ENCODE measurements around the gene SERTM2.
"Not testable (repeated sequence)": the region's sequence is repeated elsewhere in the genome, so short reads cannot be mapped to it uniquely, and the experiment has no call there.

The SERTM2 gene

GRCh38 chrX:111511477-111511876 is at the start of gene SERTM2:
Gene SERTM2, plus strand, starts transcription at chrX:111511645. Its CDS starts 7,213 bp downstream, at chrX:111518858.
- FAIRE-seq: no peak

DNA sequence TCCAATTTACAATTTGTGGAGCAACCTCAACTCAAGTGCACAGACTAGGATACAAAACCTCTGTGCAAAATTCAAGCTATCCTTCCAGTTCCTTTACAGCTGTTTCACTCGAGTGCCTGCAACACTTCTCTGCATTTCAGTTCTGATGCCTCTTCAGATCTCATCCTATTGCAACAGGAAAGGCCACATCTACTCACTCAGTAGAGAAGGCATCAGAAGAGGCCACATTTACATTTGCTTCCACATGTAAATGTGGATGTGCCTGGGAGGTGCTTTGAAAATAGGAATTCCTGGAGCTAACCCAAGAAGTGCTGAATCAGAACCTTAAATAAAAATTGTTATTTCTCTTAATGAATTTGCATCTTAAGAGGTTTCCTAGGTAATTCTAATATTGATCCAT is 45.8 kb upstream of the SERTM2 start:
- no peak for FAIRE-seq

DNA sequence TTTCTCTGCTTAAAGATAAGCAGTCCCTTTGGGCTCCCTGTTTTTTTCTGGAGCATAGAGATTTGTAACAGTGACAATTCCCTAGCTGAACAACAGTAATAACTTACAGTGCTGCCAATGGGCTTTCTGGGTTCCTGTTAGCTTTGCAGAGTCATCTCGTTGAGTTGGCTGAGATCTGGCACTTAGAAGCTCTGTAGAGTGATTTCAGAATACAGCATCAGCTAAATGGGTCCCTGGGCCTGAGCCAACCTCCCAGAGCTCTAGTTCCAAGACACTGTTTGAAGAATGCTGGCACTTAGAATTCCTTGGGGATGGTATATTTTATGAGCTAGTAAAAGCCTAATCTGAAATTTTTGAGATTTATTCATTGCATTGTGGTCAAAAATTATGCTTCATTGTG is 43.5 kb upstream of the SERTM2 start:
- FAIRE-seq: no peak

DNA sequence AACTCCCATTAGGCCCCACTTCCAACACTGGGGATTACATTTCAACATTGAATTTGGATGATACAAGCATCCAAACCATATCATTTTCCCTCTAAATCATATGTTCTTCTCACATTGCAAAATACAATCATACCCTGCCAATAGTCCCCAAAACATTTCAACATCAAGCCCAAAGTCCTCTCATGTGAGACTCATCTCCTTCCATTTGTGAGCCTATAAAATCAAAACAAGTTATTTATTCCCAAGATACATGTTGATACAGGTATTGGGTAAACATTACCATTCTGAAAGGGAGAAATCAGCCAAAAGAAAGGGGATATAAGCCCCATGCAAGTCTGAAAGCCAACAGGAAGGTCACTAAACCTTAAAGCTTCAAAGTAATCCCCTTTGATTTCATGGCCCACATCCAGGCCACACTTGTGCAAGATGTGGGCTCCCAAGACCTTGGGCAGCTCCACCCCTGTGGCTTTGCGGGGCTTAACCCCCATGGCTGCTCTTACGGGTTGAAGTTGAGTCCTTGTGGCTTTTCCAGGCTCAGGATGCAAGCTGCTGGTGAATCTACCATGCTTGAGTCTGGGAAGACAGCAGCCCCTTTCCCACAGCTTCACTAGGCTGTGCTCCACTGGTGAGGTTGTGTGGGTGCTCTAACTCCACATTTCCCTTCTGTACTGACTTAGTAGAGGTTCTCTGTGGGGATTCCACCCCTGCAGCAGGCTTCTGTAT is 40.6 kb upstream of the SERTM2 start:
- FAIRE-seq: no peak

- FAIRE-seq: no peak
Measured at GRCh38 chrX:111481896-111482295, 29.5 kb upstream of the SERTM2 start.

- no peak for FAIRE-seq
Measured at GRCh38 chrX:111483135-111483534, 28.3 kb upstream of the SERTM2 start.

- no peak for FAIRE-seq
Measured at GRCh38 chrX:111483881-111484280, 27.6 kb upstream of the SERTM2 start.

DNA sequence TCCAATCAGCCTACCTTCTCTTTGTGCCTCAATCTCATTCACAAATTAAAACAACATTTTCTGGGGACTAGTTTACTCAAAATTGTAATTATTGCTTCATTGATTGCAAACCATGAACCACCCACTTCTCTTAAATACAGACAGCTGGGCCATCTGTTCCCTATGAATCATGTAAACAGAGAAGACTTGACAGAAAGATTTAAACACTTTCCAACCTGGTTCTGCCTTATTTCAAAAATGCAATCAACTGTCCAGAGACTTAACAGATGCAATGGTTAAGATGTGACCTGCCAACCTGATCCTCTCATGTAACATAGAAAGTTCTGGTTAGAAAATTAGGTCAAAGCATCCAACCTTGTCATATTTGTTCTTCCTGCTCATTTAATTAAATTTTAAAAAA is 20.8 kb upstream of the SERTM2 start:
- no peak for FAIRE-seq

GRCh38 chrX:111492085-111492484 is 19.4 kb upstream of the SERTM2 start:
- FAIRE-seq: no peak

DNA sequence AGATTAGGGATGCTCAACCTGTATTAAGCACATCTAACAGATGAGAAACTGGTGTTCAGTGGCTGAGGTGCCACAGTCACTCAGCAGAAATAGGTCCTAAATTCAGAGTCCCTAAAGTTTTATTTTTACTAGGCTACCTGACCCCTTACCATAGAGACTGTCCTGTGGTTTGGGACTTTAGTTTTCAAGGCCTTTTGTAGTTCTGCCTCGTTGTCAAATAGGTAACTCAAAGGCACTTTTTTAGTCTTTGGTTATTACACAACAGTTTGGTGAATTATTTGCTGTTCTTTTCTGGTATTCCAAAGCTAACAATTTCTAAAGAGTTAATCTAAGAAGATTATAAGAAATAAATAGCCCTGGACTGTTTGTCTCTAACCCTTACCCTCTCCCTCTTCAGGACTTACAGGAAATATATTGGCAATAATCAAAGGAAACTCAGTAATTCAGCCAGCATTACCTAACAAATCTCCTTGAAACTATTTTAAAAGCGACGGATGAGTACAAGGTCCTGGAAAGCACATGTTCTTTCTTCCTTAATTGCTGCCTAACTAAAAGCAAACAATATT is 12.8 kb upstream of the SERTM2 start:
- FAIRE-seq: no peak

DNA sequence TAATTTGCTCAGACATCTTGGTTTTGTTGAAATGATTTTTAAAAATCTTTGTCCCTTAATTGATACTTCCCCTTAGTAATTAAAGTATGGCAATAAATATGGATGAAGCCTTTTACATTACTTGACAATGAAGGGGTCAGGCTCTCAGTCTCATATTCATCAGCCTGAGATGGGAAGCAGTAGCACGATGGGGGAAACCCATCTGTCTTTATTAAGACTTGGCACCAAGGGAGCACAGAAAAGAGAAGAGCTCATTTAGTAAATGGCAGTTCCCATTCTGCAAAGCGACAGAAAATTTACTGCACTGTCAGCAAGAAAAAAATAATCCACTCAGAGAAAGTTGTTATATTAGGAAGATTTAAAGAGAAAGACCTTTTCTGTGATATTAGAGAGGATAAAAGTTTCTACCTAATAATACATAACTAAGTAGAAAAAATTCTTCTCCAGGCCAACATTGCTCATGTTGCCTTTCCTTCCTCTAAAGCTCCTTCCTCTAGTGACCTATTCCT is 7.9 kb upstream of the SERTM2 start:
- no peak for FAIRE-seq

DNA sequence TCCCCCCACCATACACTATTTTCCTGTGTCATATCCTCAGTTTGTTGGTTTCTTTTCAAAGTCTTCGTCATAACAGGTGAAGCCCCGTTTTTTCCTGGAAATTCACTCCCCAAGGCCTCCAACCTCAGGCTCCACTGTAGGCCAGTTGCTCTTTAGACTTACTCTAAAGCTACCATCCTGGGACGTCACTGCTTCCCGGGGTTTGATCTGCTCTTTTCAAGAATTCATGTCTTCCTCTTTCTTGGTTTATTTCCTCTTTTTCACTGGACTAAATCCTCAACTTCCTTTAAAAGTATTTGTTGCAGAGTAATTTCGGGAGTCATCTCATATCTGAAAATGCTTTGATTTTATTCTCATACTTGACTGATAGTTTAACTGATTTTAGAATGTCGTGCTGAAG is 6.5 kb upstream of the SERTM2 start:
- no peak for FAIRE-seq

DNA sequence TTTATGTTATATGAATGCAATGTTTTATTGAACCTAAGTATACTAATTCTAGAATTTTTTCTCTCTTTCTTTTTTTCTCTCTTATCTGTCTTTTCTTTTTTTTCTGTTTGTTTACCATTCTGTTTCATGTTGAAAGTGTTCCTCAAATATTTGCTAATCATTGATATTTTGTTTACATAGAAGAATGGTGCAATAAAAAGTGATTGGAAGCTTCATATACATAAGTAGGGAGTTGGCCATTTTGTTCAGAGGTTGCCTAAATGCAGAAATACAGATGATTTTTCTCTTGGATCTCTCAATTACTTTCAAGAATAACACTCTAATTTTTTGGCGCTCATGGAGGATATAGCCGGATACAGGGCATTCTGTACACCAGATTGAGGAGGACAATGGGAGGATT is 5.7 kb upstream of the SERTM2 start:
- FAIRE-seq: no peak

DNA sequence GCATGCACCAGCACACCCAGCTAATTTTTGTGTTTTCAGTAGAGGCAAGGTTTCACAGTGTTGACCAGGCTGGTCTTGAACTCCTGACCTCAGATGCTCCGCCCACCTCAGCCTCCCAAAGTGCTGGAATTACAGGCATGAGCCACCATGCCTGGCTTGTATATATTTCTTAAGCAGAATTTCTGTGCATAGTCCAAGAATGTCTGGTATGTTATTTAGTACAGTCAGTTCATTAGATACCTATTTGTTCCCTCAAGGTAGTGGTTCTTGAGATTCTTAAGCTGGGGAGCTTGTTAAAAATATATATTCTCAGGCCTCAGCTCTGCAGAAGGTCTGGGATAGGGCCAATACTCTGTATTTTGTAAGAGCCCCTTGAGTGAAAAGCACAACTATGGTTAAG is 4.6 kb upstream of the SERTM2 start:
- no peak for FAIRE-seq

- no peak for FAIRE-seq
Measured at GRCh38 chrX:111507933-111508332, 3.5 kb upstream of the SERTM2 start.

DNA sequence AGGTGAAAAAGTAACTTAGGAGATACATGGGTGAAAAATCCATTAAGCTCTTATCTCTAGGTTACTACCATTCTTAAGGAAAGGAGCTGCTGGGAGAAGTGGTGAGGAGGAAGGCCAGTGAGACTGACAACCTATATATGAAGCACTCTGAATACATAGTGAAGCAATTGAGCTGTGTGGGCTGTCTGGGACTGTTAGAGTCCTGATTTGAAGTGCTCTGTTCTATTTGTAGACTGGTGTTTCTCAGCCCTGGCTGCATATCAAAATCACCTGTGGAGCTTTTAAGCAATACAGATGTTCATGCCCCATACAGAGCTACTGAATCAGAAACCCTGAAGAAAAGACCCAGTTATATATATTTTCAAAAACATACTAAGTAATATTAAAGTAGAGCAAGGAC is 3.9 kb downstream of the SERTM2 start:
- no peak for FAIRE-seq

DNA sequence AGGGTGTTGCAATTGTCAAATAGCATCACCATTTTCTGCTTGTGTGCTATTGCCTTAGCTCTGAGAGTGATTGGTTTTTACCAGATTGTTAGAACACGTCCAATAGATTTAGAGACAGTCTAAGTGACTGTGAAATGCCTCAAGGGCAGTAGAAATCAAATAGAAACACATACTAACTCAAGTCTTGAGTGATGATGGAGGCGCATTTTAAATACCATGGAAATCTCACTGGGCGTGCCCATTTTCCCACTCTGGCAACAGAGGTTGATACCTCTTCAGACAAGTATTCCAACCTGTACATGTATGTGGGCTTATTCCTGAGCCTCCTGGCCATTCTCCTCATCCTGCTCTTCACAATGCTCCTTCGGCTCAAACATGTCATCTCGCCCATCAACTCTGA is 7.2 kb downstream of the SERTM2 start:
- FAIRE-seq: no peak

DNA sequence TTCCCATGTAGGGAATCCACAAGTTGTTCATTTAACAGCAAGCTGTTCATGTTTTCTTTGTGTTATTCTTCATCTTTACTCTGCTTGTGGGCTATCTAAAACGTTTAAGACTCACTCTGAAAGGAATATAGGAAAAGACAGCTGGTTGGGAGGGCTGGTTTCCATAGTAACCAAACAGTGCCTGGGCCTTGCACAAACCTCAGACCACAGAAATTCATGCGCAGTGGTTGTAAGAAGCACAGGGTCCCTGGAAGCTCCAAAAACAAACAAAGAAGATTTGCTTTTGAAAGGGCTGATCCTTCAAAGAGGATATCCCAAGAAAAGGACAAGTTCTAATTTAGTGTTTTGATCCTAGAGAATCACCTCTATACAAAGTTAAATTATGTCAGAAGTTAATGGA is 7.8 kb downstream of the SERTM2 start:
- no peak for FAIRE-seq

GRCh38 chrX:111520506-111520905 is 9.1 kb downstream of the SERTM2 start:
- no peak for FAIRE-seq

- no peak for FAIRE-seq
Measured at GRCh38 chrX:111521169-111521568, 9.7 kb downstream of the SERTM2 start.

DNA sequence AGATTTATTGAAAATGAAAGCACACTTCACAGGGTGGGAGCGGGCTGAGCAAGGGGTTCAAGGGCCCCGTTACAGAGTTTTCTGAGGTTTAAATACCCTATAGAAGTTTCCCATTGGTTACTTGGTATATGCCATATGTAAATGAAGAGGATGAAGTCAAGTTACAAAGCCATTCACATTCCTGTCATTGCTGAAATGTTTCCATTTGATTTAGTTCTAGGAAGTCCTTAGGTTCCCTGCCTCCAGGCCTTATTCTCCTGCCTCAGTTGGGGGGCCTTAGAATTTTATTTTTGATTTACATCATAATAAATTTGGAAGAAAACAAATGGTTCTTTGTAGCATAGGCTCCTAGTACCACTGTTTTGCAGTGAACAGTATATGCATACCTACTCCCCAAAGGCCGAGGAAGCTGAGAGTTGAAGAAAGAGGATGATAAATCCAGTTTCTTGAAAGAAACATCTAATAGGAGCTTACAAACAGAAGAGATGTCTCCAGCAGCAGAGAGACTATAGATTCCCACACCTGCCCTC is 31.8 kb downstream of the SERTM2 start:
- no peak for FAIRE-seq

DNA sequence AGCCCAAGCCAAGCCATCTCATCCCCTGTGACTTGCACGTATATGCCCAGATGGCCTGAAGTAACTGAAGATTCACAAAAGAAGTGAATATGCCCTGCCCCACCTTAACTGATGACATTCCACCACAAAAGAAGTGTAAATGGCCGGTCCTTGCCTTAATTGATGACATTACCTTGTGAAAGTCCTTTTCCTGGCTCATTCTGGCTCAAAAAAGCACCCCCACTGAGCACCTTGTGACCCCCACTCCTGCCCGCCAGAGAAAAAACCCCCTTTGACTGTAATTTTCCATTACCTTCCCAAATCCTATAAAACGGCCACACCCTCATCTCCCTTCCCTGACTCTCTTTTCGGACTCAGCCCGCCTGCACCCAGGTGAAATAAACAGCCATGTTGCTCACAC is 37.8 kb downstream of the SERTM2 start:
- FAIRE-seq: not testable (repeated sequence)

DNA sequence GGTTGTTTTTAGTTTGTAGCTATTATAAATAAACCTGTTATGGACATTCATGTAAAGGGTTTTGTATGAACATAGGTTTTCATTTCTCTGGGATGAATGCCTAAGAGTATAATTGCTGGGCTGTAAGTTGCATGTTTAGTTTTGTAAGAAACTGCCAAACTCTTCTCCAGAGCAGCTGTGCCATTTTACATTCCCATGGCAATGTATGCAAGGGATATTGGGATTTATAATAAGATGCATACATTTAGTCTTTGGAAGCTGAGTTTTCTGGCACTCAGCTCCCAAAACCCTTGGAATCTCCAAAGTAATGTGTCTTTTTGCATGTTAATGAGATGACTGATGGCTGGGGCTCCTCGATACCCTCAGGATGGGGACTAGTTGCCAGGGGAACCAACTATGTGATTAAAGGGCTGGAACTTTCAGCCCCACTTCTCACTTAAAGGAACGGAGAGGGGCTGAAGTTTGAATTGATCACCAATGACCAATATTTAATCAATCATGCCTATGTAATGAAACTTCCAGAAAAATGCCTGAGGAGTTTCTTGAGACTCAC is 44.0 kb downstream of the SERTM2 start:
- FAIRE-seq: no peak

DNA sequence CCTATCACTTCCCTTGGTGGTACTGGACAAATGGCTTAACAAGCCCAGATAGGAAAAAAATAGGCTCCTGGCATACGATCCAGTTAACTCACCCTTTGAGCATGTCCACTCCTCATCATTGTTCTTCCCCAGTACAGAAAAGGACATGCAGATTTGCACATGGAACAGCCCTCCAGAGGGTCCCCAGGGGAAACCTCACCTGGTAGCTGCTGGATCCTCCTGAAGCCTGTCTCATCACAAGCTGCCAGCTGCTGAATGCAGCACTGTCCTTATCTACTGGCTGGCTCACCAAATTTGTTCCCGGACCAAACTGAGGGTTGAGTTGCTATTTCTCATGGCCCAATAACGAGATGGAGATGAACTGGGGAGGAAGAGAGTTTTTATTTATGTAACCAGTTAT is 49.4 kb downstream of the SERTM2 start:
- no peak for FAIRE-seq
